CD4-positive, CD25-positive, alpha-beta regulatory T cell (primary cell): ENCODE measurements around the gene CYB5A. TPM values are rescaled to one million over a fixed set of nuclear protein-coding genes. Genes with fewer than 3 reads are reported as not detected.
A peak's percentile ranks its signal among the peaks of the same experiment; 100 is the strongest.
"Not testable (repeated sequence)": the region's sequence is repeated elsewhere in the genome, so short reads cannot be mapped to it uniquely, and the experiment has no call there.

Source experiments
- ATAC-seq, 2 donors: fragments of 150-1000 bp; cut with Tn5 transposase; one replicate each; pipeline ENCODE4 v1.10.0; 2021; ENCODE audit warnings: low read depth in 2 of 2, moderate number of reproducible peaks in 2 of 2, moderate library complexity in 1 of 2
- DNase-seq, 3 donors: peaks; one replicate each; pipeline versions ENCODE4 v3.0.0 to v3.0.0-alpha.2; 2012 to 2022; ENCODE audit warnings: mixed read lengths in 1 of 3
- H3K27ac ChIP-seq: one replicate; pipeline ENCODE4 v1.7.0; 2013; ENCODE audit warnings: mild to moderate bottlenecking, low read length; ENCODE audit not compliant: insufficient read depth, poor library complexity, severe bottlenecking
- H3K27me3 ChIP-seq: one replicate; pipeline ENCODE4 v1.7.0; 2013; ENCODE audit warnings: low read length; ENCODE audit not compliant: control insufficient read depth, insufficient read depth
- H3K36me3 ChIP-seq: one replicate; pipeline ENCODE4 v1.7.0; 2013; ENCODE audit warnings: mild to moderate bottlenecking, low read length, moderate library complexity; ENCODE audit not compliant: control insufficient read depth, insufficient read depth
- H3K4me1 ChIP-seq: 2 replicates; pipeline ENCODE4 v1.7.0; 2013; ENCODE audit warnings: mild to moderate bottlenecking, low read length; ENCODE audit not compliant: insufficient read depth, control insufficient read depth, poor library complexity, severe bottlenecking
- H3K4me3 ChIP-seq: one replicate; pipeline ENCODE4 v1.7.0; 2013; ENCODE audit warnings: low read depth, mild to moderate bottlenecking, low read length, moderate library complexity
- H3K9me3 ChIP-seq, 2 experiments: 1 replicate in 1 of 2; 2 replicates in 1 of 2; pipeline ENCODE4 v1.7.0; 2013; ENCODE audit warnings: low read length in 2 of 2, mild to moderate bottlenecking in 1 of 2, moderate library complexity in 1 of 2; ENCODE audit not compliant: control insufficient read depth in 2 of 2
- H3K27ac Mint-ChIP-seq, 3 donors: one replicate each; pipeline ENCODE4 v1.8.0; 2020 to 2022; ENCODE audit warnings: mild to moderate bottlenecking in 3 of 3, mixed read lengths in 3 of 3, moderate library complexity in 2 of 3
- H3K27me3 Mint-ChIP-seq: one replicate; pipeline ENCODE4 v1.8.0; 2022; ENCODE audit warnings: mild to moderate bottlenecking, mixed read lengths
- H3K36me3 Mint-ChIP-seq: one replicate; pipeline ENCODE4 v1.8.0; 2020; ENCODE audit warnings: mixed read lengths
- H3K4me1 Mint-ChIP-seq, 4 donors: one replicate each; pipeline ENCODE4 v1.8.0; 2020 to 2022; ENCODE audit warnings: mixed read lengths in 4 of 4, mild to moderate bottlenecking in 1 of 4
- H3K4me3 Mint-ChIP-seq, 4 donors: one replicate each; pipeline ENCODE4 v1.8.0; 2020 to 2022; ENCODE audit warnings: mild to moderate bottlenecking in 4 of 4, mixed read lengths in 4 of 4, moderate library complexity in 3 of 4
- H3K9me3 Mint-ChIP-seq, 7 donors: one replicate each; pipeline ENCODE4 v1.8.0; 2020 to 2022; ENCODE audit warnings: mixed read lengths in 7 of 7, mild to moderate bottlenecking in 3 of 7, moderate library complexity in 2 of 7
- polyA plus RNA-seq, 4 donors: library from polyadenylated mRNA; unstranded; fragments of 300-500 nt; fragmentation: Illumina TruSeq; gene quantifications; one replicate each; pipeline ENCODE4 v1.2.3, GENCODE V29; 2021
- total RNA-seq: library from RNA; stranded (reverse); gene quantifications from one replicate; pipeline ENCODE4 v1.2.3, GENCODE V29; 2022

CYB5A gene
- total and polyA plus RNA-seq, 5 donors from 2014 or later: 11.1 to 54.3 (median 49.8) TPM

DNA sequence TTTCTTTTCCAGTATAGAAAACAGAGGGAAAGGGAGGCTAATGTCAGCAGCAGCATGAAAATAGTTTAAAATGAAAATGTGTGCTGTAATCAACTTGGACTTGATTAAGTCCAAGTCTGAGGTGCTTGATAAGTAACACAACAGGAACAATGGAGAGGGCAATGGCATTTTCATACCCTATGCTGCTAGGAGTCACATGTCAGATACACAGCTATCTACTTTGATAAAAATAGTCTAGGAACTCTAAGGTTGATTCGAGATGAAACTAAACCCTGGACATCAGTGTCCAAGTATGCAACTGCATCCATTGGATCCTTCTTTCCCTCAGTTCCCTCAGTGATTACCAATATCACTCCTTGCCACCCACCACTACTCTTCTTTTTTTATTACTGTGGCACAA is 19.2 kb upstream of the CYB5A start:
- Mint-ChIP-seq H3K27ac (no peak overlapping the region), H3K27me3 (peaks cover 42% of the 10 kb centered on the region), H3K4me1 (peaks cover 0 to 6% (median 0%) of the 10 kb centered on the region in 4 donors), H3K9me3 (peaks cover 0 to 2% (median 0%) of the 10 kb centered on the region in 7 donors), H3K36me3 (no peaks in the 10 kb centered on the region), H3K4me3 (no peak overlapping the region)
- no peak for DNase-seq
- Histone ChIP-seq H3K36me3 (no peaks in the 10 kb centered on the region), H3K4me1 (no peaks in the 10 kb centered on the region), H3K27me3 (peaks cover 24% of the 10 kb centered on the region), H3K4me3 (no peak overlapping the region), H3K9me3 (no peaks in the 10 kb centered on the region), H3K27ac (no peak overlapping the region)
- ATAC-seq: no peak

DNA sequence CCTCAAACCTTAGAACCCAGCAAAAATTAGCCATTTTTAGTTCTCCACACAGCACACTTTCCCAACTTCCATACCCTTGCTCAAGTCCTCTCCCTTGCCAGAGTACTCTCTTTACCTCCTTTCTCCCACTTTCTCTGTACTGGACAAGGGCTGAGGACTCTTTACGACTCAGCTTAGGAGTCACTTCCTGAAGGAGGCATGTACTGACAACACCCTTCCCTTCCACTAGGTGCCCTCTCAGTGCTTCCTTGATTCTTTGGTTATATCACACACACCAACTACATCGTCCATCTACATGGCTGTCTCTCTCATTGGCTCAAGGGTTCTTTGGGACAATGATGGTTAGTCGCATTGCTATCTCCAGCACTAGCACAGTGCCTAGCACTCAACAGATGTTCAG is 18.6 kb upstream of the CYB5A start:
- Mint-ChIP-seq H3K4me3 (no peak overlapping the region), H3K36me3 (no peaks in the 10 kb centered on the region), H3K9me3 (peaks cover 0 to 2% (median 0%) of the 10 kb centered on the region in 7 donors), H3K4me1 (peaks cover 0 to 6% (median 0%) of the 10 kb centered on the region in 4 donors), H3K27me3 (peaks cover 47% of the 10 kb centered on the region), H3K27ac (no peak overlapping the region)
- Histone ChIP-seq H3K36me3 (no peaks in the 10 kb centered on the region), H3K4me3 (no peak overlapping the region), H3K27me3 (peaks cover 28% of the 10 kb centered on the region), H3K27ac (no peak overlapping the region), H3K9me3 (no peaks in the 10 kb centered on the region), H3K4me1 (no peaks in the 10 kb centered on the region)
- DNase-seq (peak in 2 of 3 donors; percentile 14 to 35), ATAC-seq (peak in 1 of 2 donors; percentile 42)

DNA sequence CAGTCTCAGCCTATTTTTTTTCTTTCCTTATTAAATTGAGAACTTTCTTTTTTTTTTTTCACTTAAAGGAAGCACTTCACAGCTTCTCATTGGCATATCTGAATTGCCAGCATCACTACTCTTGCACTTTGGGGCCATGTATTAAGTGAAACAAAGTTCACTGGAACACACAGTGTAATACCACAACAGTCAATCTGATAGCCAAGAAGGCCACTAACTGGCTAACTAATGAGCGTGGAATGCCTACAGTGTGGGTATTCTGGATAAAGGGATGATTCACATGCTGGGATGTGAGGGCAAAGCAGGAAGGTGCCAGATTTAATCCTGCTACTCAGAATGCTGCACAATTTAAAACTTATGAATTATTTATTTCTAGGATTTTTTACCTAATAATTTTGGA is 12.2 kb upstream of the CYB5A start:
- no peaks in the 10 kb centered on the region for H3K4me1 ChIP-seq
- H3K4me1 Mint-ChIP-seq: no peaks in the 10 kb centered on the region

DNA sequence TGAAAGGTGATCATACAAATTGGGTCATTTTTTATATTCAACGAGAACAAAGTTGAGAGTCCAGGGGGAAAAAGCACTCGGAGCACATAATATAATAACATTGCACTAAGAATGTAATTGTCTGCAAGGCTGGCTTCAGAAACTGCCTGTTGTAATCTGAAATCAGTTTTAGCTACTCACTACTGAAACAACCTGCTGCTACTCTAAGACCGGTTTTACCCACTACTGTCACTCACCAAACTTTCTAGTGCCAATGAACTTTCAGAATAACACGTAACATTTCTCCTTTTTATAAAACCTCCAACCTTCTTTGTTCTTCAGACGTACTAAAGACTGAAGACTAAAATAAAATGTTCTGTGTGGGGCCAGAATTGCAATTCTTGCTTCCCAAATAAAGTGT is 11.5 kb upstream of the CYB5A start:
- Histone ChIP-seq H3K36me3 (no peaks in the 10 kb centered on the region), H3K27ac (no peak overlapping the region), H3K27me3 (peaks cover 34% of the 10 kb centered on the region), H3K4me3 (no peak overlapping the region), H3K4me1 (no peaks in the 10 kb centered on the region), H3K9me3 (no peaks in the 10 kb centered on the region)
- Mint-ChIP-seq H3K9me3 (peaks cover 0 to 7% (median under 1%) of the 10 kb centered on the region in 7 donors), H3K4me1 (no peaks in the 10 kb centered on the region), H3K4me3 (no peak overlapping the region), H3K36me3 (no peaks in the 10 kb centered on the region), H3K27ac (no peak overlapping the region), H3K27me3 (peaks cover 69% of the 10 kb centered on the region)
- ATAC-seq: no peak
- DNase-seq: no peak

More for the DNA sequence above, 12.2 kb upstream of the CYB5A start:
- Histone ChIP-seq H3K27me3 (peaks cover 34% of the 10 kb centered on the region), H3K36me3 (no peaks in the 10 kb centered on the region), H3K27ac (no peak overlapping the region), H3K4me3 (no peak overlapping the region), H3K9me3 (no peaks in the 10 kb centered on the region)
- no peak for DNase-seq
- Mint-ChIP-seq H3K36me3 (no peaks in the 10 kb centered on the region), H3K4me3 (no peak overlapping the region), H3K27ac (no peak overlapping the region), H3K9me3 (peaks cover 0 to 3% (median 0%) of the 10 kb centered on the region in 7 donors), H3K27me3 (peaks cover 65% of the 10 kb centered on the region)
- no peak for ATAC-seq

DNA sequence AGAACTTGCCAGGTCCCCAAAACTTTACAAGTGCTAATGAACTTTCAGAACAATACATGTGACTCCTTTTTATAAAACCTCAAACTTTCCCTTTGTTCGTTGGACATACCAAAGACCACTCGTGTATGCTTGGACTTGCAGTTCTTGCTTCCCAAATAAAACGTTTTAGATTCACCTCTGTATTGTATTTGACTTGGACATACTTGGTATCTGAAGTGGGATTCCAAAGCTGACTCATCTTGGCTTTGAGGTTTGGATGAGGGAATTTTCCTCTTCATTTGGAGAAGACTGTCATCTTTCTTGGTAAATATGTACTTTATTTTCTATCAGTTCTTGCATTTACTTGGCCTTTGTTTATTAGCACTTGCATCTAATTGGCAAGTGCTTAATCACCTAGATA is 8.0 kb upstream of the CYB5A start:
- Mint-ChIP-seq H3K9me3 (peaks cover 0 to 7% (median 2%) of the 10 kb centered on the region in 7 donors), H3K27me3 (peaks cover 42% of the 10 kb centered on the region), H3K27ac (no peak overlapping the region), H3K4me1 (no peaks in the 10 kb centered on the region), H3K36me3 (no peaks in the 10 kb centered on the region), H3K4me3 (no peak overlapping the region)
- H3K27me3 ChIP-seq: peaks cover 13% of the 10 kb centered on the region
- H3K4me1 ChIP-seq: no peaks in the 10 kb centered on the region
- DNase-seq: no peak
- no peaks in the 10 kb centered on the region for H3K9me3 ChIP-seq
- no peak for ATAC-seq
- H3K4me3 ChIP-seq: no peak overlapping the region
- no peaks in the 10 kb centered on the region for H3K36me3 ChIP-seq
- H3K27ac ChIP-seq: no peak overlapping the region

DNA sequence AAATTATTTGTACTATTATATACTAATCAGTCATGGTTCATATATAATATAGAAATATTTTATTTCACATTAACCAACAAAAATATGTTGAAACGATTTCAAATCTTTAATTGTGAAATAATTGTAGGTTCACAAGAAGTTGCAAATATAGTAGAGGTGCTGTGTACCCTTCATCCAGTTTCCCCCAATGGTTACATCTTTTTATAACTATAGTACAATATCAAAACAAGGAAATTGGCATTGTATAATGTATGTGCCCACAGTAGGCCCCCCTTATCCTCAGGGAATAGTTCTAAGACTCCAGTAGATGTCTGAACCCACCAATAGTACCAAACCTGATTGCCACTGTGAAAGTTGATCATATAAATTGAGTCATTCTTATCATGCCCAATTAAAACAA is 7.4 kb upstream of the CYB5A start:
- Histone ChIP-seq H3K27me3 (peaks cover 10% of the 10 kb centered on the region), H3K27ac (no peak overlapping the region), H3K9me3 (no peaks in the 10 kb centered on the region), H3K36me3 (no peaks in the 10 kb centered on the region), H3K4me1 (no peaks in the 10 kb centered on the region), H3K4me3 (no peak overlapping the region)
- peaks cover 0 to 7% (median 2%) of the 10 kb centered on the region in 7 donors for H3K9me3 Mint-ChIP-seq
- H3K4me1 Mint-ChIP-seq: no peaks in the 10 kb centered on the region
- peaks cover 37% of the 10 kb centered on the region for H3K27me3 Mint-ChIP-seq
- no peaks in the 10 kb centered on the region for H3K36me3 Mint-ChIP-seq
- H3K4me3 Mint-ChIP-seq: peak overlapping the region in 1 of 4 donors; percentile 7
- no peak for DNase-seq
- no peak for ATAC-seq
- H3K27ac Mint-ChIP-seq: peak overlapping the region in 1 of 3 donors; percentile 4

- Histone ChIP-seq H3K4me3 (no peak overlapping the region), H3K27ac (no peak overlapping the region), H3K4me1 (peaks cover 17% of the 10 kb centered on the region), H3K36me3 (no peaks in the 10 kb centered on the region), H3K9me3 (no peaks in the 10 kb centered on the region), H3K27me3 (no peaks in the 10 kb centered on the region)
- DNase-seq (no peak), ATAC-seq (no peak)
- Mint-ChIP-seq H3K9me3 (peaks cover 0 to 7% (median 0%) of the 10 kb centered on the region in 7 donors), H3K27ac (no peak overlapping the region), H3K27me3 (peaks cover 10% of the 10 kb centered on the region), H3K4me1 (peaks cover 0 to 16% (median 7%) of the 10 kb centered on the region in 4 donors), H3K36me3 (no peaks in the 10 kb centered on the region), H3K4me3 (no peak overlapping the region)
These were observed 2.8 kb upstream of the CYB5A start for GRCh38 chr18:74294526-74294925.

GRCh38 chr18:74292982-74293381 is 1.2 kb upstream of the CYB5A start:
- H3K27ac Mint-ChIP-seq, ATAC-seq: not testable (repeated sequence)

More at GRCh38 chr18:74292982-74293381, 1.2 kb upstream of the CYB5A start:
- not testable (repeated sequence) for H3K4me3 ChIP-seq, H3K27ac ChIP-seq, H3K27me3 ChIP-seq, H3K9me3 Mint-ChIP-seq, H3K9me3 ChIP-seq, H3K27me3 Mint-ChIP-seq, H3K36me3 Mint-ChIP-seq, H3K36me3 ChIP-seq
- peak overlapping the region in 2 of 4 donors; percentile 94 to 95 for H3K4me3 Mint-ChIP-seq
- H3K4me1 Mint-ChIP-seq: peaks cover 0 to 16% (median 8%) of the 10 kb centered on the region in 4 donors
- peaks cover 17% of the 10 kb centered on the region for H3K4me1 ChIP-seq
- peak in 1 of 3 donors; percentile 2 for DNase-seq
